Measurements from ENCODE around the gene PRKCA.
"Not testable (repeated sequence)": the region's sequence is repeated elsewhere in the genome, so short reads cannot be mapped to it uniquely, and the experiment has no call there.

PRKCA gene

DNA sequence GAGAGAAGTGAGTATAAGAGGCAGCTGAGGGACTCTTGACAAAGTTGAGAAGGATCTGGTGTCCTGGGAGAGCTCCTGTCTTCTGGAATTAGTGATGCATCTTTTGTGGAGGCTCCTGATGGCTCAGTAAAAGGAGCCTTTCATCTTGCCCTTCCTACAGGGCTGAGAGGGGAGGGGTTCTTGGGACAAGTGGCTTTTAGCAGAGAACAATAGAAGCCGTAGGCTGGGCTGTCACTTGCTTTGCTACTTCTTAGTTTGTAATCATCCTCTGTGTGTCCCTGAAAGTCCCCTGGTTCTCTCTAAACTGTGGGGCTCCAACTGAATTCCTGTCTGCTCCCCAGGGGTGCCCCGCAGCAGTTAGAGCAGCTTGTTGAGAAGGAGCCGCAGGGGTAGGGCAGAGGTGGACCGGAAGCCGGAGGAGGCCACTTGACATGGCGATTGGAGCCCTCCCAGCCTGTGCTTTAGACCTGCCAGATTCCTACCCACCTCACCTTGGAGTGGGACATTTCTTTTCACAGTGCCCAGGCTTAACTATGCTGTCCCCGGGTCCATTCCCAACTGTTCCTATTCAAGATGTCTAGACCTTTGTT, 85.1 kb downstream of the PRKCA start:
- TF ChIP-seq, protein P1, sequence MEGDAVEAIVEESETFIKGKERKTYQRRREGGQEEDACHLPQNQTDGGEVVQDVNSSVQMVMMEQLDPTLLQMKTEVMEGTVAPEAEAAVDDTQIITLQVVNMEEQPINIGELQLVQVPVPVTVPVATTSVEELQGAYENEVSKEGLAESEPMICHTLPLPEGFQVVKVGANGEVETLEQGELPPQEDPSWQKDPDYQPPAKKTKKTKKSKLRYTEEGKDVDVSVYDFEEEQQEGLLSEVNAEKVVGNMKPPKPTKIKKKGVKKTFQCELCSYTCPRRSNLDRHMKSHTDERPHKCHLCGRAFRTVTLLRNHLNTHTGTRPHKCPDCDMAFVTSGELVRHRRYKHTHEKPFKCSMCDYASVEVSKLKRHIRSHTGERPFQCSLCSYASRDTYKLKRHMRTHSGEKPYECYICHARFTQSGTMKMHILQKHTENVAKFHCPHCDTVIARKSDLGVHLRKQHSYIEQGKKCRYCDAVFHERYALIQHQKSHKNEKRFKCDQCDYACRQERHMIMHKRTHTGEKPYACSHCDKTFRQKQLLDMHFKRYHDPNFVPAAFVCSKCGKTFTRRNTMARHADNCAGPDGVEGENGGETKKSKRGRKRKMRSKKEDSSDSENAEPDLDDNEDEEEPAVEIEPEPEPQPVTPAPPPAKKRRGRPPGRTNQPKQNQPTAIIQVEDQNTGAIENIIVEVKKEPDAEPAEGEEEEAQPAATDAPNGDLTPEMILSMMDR (IDR thresholded peaks at IDR 0.05; ENCODE audit: low read depth, low read length), result no peak
- no peak overlapping the region for H3K4me3 ChIP-seq (ENCODE audit: low read depth, low read length)

DNA sequence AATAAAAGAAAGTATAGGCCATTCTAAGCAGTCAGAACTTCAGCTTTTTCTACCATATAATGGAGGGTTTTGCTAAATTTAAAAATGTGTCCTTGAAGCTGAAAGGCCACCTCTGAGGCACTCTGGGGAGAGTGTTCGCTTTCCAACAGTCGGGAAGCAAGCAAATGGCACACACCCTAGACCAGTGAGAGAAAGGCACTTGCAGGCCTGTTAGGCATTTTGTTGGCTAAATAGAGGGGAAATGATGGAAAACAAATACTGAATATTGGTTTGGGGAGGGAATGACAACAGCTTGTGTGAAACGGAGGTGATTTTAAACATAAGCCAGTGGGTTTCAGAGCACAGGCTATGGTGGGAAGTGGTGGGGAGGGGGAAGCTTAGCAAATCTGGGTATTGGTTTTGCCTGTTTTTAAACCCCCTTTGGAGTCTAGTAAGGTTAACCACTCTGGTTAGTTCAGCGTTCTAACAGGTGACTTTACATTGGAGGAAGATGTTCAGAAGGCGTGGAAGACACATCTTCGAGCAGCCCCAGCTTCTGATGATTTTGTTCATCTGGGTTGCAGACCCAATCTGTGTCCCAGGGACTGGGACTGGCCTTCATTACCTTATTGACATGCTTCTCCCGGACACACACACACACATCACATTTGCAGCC, 90.5 kb downstream of the PRKCA start:
- no peak overlapping the region for H3K4me3 ChIP-seq (ENCODE audit: low read depth, low read length)
- TF ChIP-seq, protein P1 (IDR thresholded peaks at IDR 0.05; ENCODE audit: low read depth, low read length), result no peak

DNA sequence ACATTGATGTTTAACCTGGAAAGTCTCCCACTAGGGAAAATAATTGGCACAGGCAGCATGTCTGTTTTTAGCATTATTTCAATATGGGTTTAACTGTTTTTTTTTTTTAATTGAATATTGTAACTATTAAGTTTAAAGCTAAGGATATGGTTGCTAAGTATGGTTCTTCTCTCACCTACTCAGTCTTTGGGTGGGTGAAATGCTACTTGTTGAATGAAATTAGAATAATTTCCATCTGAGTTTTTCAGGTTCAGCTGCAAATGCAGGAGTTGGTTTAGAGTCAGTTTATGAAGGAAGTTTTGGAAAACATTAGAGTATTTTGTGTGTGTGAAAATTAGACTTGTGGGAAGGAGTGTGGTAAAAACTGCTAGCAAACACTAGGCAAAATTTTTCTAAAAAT, 93.5 kb downstream of the PRKCA start:
- H3K4me3 ChIP-seq (ENCODE audit: low read depth, low read length), result no peak overlapping the region
- TF ChIP-seq, protein P1 (IDR thresholded peaks at IDR 0.05; ENCODE audit: low read depth, low read length), result no peak

DNA sequence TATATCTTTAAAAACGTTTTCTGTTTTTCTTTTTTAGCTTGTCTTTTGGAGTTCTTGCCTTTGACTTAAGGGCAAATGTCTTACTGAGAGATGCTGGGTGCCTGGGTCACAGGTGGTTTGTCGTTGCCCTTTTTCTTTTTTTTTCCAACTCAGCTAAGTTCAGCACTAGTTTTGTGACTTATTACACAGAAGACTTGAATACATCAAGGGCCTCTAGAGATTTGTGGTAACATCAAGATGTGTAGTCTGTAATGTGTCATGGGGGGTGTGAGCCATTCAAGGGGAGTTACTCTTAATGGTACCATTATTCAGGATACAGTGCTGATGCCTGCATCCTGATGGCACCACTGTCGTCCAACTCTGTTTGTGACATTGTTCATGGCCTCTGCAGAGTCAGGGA, 95.1 kb downstream of the PRKCA start:
- TF ChIP-seq, protein P1 (IDR thresholded peaks at IDR 0.05; ENCODE audit: low read depth, low read length), result no peak
- no peak overlapping the region for H3K4me3 ChIP-seq (ENCODE audit: low read depth, low read length)

DNA sequence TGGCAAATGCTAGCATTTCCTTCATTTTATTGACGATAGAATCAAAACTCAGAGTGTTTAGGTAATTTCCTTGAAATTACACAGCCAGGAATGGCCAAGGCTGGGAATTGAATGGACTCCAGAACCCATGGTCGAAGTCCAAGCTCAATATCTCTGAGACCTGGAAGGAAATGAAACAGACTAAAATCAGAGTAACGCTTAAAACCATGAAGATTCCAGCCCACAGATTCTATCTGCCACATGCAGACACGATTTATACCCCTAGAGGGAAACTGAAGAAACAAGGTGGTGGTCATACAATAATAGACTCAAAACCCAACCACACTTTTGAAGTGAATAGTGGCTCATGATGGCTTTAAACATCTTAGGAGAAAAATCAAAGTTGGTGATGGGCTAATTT, 95.6 kb downstream of the PRKCA start:
- H3K4me3 ChIP-seq (ENCODE audit: low read depth, low read length), result no peak overlapping the region
- TF ChIP-seq, protein P1 (IDR thresholded peaks at IDR 0.05; ENCODE audit: low read depth, low read length), result no peak

DNA sequence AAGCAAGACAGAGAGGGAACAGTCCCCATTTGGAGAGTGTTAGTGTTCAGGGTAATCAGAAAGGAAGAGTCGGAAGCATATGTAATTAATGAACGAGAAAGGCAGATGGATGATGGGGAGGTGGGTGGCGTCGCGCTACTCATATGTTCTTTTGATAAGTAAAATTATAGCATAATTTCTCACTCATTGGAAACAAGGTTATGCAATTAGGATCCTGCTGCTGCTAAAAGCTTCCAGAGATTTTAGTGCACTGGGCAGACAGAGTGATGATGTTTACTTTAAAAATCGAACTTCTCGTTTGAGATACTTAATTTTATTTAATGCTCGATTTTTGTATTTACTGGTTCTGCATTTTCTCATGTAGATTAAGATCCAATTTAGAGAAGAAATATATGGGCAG, 96.2 kb downstream of the PRKCA start:
- no peak overlapping the region for H3K4me3 ChIP-seq (ENCODE audit: low read depth, low read length)
- TF ChIP-seq, protein P1 (IDR thresholded peaks at IDR 0.05; ENCODE audit: low read depth, low read length), result no peak

DNA sequence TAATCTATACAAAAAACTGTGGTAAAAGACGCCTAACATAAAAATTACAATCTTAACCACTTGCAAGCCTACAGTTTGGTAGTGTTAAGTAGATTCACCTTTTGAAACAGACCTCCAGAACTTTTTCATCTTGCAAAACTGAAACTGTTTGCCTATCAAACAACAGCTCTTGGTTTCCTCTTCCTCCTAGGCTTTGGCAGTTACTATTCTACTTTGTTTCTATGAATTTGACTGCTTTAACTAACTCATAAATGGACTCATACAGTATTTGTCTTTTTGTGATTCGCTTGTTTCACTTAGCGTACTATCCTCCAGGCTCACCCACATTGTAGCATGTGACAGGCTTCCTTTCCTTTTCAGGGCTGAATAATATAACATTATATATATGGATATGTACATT, 97.0 kb downstream of the PRKCA start:
- TF ChIP-seq, protein P1 (IDR thresholded peaks at IDR 0.05; ENCODE audit: low read depth, low read length), result no peak
- no peak overlapping the region for H3K4me3 ChIP-seq (ENCODE audit: low read depth, low read length)

DNA sequence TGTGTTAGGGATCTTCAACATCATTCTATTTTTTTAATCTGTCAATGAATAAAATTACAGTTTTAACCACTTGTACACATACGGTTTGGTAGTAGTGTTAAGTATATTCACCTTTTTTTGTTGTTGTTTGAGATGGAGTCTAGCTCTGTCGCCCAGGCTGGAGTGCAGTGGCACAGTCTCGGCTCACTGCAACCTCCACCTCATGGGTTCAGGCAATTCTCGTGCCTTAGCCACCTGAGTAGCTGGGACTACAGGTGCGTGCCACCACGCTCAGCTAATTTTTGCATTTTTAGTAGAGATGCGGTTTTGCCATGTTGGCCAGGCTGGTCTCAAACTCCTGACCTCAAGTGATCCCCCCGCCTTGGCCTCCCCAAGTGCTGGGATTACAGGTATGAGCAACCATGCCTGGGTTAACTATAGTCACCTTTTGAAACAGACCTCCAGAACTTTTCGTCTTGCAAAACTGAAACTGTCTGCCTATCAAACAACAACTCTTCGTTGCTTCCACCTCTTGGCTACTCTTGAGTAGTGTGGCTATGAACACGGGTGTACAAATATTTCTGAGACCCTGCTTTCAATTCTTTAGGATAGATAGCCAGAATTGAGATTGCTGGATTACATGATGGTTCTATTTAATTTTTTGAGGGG, 97.8 kb downstream of the PRKCA start:
- not testable (repeated sequence) for H3K4me3 ChIP-seq (ENCODE audit: low read depth, low read length)

Data from WI38 (cell line).